ENCODE results near the gene BMAL1.

Gene BMAL1

DNA sequence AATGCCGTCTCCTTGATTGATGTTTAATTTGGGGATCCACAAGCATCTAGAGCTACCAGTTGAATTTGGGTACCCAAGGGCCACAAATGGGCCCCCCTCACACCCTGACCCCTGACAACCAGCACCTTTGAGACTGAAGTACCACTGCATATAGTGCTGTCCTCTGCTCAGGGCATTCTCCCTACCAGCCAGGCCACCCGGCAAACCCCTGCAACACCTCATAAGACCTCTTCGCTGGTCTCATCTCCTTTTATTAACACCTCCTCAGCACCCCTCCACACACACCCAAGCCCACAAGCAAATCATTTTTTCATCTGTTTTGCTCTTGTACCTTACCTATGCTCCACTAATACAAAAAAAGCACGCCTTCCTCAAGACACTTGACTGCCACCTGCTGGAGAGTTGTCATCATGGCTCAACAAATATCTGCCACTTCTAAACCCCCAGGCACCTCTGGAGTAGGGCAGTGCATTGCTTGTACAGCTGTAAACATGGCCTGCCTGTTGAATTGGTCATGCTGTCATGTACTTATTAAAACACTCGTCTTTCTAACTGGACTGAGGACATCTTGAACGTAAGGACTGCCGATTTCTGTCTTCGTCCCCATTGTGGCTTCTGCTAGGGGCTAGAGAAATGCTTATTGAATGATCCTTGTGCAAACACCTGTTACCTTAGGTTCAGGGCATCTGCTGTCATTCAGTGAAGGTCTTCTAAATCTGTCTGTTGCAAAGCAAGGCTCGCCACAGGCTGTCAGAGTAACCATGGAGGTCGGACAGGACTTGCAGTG lies 66.5 kb downstream of the BMAL1 start:
- DNase-seq (ENCODE audit: low read depth), result peak; percentile 70

DNA sequence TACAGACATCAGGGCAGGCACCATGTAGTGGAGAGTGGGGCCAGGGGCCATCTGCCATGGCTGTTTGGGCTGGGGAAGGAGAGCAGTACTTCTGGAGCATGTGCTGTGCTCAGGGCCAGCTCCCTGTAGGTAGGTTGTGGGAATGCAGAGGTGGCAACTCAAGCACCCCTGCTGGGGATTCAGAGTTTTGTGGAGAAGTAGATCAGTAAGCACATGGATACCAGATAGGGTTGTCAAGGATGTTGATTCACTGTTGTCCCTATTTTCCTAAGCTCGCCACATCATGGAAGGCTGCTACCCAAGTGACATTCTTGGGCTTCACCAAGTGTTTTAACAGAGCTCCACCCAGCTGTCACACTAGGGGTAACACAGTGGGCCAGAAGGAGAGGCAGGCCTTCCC lies 67.2 kb downstream of the BMAL1 start:
- no peak for DNase-seq (ENCODE audit: low read depth)

DNA sequence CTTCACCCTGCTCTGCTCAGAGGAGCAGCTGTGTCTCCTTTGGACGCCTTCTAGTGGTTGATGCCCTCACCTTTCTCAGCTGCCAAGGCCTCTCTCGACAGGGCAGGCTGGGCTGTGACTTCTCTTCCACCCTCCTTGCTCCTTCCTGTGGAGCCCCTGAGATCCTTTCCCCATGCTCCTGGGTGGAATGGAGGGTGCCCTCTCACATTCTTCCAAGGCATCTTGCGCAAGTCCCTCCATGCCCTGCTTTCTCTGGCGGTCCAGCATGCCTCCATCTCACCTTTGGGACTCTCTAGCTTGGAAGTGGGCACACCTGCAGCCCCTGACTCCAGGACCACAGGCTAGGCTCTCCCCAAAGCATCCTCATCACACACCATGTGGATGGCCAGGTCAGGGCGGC lies 68.9 kb downstream of the BMAL1 start:
- no peak for DNase-seq (ENCODE audit: low read depth)

DNA sequence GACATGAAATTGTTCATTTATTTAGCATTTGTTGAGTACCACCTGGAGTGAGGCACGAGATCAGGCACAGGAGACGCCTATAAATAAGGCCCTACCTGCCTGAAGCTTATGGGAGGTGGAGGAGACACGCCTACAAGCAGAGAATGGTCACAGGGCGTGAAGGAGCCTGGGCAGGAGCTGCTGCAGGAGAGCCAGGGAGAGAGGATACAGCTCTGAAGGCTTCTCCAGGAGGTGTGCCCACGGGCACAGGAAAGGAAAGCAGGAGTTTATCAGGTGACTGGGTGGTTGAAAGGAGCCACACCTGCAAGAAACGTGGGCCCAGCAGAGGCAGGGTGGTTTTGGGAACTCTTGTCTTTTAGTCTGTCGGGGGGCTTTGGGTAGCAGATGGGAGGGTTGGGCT lies 70.3 kb downstream of the BMAL1 start:
- DNase-seq (ENCODE audit: low read depth), result no peak

DNA sequence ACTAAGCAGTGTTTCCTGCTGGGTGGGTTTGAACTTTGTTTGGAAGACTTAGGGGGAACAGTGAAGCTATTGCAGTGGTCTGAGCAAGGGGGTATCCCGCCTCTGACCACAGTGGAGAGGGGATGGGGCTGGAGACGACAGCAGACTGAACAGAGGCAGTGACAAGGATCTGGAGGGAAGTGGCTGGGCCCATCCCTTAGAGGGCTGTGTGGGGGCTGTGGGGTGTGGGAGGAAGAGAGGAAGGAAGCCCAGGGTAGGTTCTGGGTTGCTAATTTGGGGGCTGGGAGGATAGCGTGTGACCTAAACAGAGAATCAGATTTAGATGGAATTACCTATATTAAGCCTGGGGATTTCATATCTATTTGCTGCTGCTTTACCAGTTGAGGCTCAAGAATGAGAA lies 70.7 kb downstream of the BMAL1 start:
- DNase-seq (ENCODE audit: low read depth), result no peak

DNA sequence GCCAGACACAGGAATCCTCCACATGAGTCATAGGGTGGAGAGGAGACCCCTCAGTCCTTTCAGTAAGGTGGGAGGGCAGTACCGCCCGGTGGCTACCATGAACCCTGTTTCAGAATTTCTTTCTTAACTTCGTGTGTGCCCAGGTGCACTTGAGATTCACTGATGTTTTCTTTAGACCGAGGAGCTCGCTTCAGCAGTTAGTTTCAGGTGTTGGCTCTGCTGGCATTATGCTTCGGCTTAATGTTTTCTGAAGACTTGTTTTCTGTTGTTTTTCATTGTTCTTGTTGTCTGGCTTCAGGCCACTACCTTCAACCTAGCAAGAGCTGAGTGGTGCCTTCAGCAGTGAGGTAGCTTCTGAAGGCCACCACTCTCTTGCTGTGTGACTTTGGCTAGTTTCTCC lies 71.5 kb downstream of the BMAL1 start:
- no peak for DNase-seq (ENCODE audit: low read depth)

DNA sequence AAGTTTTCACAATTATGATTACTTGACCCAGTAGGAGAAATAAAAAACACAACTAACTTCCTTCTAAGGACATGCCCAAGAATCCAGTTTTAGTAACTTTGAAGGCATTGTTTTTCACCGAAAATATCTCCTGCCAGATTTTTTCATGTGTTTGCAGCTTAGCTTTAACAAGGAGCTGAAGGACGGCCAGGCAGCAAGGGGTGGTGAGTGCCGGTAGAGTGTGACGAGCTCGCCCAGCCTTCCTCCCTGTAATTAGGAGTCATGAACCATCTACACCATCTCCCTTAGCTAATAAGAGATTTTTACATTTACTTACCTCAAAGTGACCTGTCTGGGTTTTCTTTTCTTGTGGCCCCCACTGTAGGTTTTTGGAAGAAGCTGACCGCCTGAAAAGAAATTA lies 72.0 kb downstream of the BMAL1 start:
- DNase-seq (ENCODE audit: low read depth), result no peak

DNA sequence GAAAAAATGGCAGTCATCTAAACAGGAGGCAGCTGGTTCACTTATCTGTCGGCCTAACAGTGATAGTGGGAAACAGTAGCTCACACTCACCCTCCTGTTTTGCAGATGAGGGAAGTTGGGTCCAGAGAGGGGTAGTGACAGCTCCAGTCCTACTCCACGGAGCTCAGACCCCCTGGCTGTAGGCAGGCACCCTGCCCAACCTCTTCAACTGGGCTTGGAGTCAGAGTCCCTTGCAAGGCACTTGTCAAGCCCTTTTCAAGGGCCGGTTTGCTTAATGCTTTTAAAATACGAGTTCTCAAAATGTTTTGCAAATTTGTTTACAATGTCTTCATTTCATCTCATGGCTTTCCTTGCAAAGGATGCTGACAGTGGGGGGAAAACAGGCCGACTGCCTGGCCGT lies 75.1 kb downstream of the BMAL1 start:
- no peak for DNase-seq (ENCODE audit: low read depth)

DNA sequence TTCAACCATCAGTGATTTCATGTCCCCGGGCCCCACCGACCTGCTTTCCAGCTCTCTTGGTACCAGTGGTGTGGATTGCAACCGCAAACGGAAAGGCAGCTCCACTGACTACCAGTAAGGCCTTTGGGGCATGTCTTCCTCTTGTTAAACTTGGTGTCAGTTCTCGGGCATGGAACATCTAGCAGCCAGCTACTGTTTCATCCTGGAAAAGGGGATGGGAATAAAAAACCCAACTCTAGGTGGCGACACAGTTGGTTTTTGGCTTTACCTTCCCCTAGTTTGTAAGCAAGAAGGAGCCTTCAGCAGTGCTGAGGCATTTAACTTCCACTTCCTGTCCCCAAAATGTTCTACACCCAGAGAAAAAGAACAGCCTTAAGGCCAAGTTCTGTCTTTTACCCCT lies 76.7 kb downstream of the BMAL1 start:
- DNase-seq (ENCODE audit: low read depth), result no peak

DNA sequence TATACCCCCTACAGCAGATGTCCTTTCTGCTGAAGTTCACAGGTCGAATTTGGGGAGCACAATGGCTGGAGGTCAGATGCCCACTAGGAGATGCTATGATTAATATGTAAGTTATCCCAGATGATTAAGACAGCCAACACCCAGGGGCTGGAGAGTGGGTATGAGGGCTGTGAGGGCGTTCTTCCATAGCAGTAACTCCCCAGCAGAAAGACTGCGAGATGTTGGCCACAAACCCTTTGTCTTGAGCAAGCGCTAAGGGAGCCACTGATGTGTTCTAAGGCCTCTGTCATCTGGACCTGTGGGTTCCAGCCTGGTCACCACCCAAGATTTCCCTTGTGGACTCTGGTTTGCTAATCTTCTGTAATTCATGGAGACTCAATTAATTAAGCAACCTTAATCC lies 77.6 kb downstream of the BMAL1 start:
- no peak for DNase-seq (ENCODE audit: low read depth)

DNA sequence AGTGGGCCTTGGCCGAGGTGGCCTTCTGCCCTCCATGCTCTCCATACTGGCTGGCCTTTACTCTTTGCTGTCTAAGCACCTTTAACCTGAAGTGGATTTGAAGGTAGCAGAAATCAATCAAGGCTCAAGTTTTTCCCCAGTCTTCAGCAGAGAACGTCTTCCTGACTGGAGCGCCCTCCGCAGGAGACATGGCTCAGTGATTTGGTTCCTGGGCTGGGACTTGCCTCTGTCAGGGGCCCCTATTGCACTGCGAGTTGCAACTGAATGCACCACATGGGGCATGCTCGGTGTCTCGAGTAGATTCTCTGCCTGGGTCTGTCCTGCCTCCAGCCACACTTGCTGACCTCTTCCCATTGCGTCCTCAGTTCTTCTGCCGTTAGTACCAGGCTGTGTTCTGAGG lies 79.6 kb downstream of the BMAL1 start:
- DNase-seq (ENCODE audit: low read depth), result no peak

DNA sequence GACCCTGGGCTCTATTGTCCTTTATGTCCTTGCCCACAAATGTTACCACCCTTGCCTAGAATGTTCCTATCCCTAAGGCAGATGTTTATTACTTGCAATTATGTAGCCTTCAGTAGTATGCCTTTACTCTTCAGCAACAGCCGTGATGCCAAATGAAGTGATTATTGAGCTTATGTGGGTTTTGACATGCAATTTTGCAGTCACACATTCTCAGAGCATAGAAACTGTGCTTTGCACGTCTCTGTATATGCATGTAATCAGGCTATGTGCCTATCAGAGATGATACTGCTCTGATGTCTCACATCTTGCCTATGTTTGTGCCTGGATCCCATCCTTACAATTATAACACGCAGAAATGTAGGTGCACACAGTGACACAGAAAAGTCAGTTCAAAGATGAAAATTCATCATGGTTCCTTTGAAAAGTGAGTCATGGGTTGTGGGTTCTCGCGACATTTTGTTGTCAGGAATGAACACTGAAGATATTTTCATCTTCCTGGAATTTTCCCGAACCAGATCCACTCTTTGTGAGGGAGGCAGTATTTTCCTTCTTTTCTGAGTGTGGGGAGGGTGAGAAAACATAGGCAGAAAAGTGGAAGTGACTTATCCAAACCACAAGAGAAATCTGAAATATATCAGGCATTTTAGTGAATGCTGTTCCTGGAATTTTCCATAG lies 81.1 kb downstream of the BMAL1 start:
- no peak for DNase-seq (ENCODE audit: low read depth)

DNA sequence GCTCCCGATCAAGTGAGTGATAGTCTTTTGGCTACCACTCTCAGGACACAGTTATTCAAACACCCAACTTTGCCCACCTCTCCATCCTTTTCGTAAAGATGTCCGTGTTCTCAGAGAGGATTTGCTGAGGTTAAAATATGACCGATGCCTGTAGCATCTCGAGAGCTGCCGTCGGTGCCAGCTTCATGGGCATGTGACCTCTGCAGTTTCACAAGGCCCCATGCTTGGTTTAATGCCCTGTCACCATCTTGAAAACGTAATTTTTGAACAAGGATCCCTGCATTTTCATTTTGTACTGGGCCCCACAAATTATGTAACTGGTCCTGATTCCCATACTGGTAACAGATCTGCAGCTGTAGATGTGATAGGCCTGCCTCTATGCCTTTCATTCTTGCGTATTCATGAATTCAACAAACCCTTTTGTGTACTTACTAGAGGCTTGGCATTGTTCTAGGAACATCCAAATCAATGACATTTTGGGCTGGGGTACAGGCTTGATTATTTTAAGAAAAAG lies 85.1 kb downstream of the BMAL1 start:
- no peak for DNase-seq (ENCODE audit: low read depth)

DNA sequence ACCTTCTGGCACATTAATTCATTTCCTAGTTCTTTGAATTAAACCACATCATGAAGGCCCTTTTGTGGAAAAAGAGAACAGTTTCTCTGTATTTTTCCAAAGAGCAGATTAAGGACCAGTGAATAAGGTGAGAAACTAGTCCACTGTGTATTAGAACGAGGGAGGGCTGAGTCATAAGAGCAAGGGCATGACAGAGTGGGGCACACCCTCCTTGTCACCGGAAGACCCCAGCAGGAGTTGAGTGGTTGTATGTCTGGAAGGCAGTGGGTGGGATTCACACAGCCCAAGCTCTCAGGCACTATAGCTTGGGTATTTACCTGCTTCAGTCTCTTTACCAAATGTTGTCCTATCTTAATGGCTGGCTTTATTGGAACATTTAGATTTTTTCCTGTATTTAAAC lies 86.8 kb downstream of the BMAL1 start:
- DNase-seq (ENCODE audit: low read depth), result no peak

DNA sequence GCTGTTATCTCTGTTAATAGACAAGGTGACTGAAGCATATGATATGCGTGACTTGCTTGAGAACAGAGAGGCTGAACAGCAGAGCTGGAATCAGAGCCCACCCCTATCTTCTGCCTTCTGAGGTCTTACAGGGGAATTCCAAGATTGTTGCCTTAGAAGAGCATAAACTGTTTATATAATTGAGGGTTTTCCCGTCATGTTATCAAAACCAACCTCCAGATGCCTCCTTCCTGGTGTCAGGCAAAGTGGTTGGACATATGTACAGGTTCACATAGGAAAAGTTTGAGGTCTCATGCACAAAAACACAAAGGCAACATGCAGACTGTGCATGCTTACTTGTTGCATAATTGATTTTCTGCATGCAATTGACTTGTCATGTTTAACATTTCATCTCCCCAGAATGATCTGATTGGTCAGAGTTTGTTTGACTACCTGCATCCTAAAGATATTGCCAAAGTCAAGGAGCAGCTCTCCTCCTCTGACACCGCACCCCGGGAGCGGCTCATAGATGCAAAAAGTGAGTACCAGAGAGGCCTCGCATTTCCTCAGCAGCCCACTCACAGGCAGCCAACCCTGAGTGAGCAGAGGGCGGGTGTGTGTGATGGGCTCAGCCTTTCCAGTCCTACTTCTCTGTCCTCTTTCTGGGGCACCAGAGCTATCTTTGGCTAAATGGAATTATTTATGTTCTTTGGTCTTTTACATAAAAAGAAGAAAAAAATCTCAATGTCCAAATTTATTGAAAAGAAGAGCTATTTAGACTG lies 88.9 kb downstream of the BMAL1 start:
- no peak for DNase-seq (ENCODE audit: low read depth)

DNA sequence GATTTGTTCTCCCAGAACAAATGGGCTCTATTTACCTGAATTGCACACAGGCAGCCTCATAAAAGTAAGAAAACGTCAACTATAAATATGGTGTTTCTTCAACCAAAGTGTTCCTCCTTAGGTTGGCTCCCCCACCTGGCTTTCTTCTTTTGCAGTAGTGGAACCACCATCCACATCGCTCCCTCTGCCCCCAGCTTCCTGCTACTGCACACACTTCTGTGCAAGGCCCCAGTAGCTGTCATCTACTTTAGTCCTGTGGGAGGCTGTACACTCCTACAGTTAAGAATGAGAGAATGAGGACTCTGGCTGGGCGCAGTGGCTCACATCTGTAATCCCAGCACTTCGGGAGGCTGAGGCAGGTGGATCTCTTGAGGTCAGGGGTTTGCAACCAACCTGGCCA lies 89.5 kb downstream of the BMAL1 start:
- no peak for DNase-seq (ENCODE audit: low read depth)

DNA sequence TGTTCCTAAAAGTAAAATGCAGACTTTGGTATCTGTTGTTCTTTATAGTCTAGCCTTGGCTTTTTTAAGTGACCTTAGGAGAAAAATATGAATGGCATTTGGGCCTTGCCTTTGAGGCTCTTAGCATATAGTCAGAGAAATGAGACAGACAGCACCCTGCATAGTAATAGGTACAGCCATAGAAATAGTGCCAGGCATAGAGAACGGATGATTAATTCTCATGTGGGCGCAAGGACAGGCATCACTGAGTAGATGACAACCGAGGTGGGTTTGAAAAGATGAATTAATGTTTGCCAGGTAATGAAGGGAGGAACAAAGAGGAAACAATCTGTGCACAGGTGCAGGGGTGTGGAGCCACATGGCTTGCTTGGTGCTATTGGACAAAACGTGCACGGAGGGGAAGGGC lies 90.5 kb downstream of the BMAL1 start:
- DNase-seq (ENCODE audit: low read depth), result no peak

DNA sequence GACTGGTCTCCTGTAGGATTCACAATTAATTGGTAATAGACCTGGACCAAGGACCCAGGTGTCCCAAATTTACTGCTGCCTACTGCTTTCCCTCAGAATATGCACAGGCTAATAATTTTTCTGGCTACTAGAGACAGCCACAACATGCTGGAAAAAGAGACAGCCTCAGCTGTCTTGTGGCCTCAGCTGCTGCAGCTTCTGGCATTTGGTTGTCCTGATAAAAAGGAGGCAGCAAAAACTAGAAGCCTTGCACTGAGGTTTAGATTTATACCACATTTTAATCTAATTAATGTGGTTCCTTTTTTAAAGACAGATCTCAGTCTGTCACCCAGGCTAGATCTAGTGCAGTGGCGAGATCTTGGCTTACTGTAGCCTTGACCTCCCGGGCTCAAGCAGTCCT lies 95.6 kb downstream of the BMAL1 start:
- DNase-seq (ENCODE audit: low read depth), result no peak

DNA sequence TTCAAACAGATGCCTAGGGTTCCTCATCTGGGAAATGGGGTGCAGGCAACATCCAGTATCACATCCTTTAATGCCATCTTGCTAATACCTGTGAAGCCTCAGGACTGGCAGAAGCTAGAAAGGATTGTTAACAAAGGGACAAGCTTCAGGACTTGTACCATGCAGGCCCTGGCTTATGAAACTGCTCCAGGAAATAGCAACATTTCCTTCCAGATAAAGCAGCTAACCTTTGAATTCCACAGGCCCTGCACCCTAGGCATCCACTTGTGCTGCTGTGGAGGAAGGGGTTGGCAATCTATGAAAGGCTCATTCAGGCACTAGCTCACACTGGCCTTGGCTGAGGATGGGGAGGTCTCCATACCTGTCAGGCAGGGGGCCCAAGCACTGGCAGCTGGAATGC lies 98.2 kb downstream of the BMAL1 start:
- no peak for DNase-seq (ENCODE audit: low read depth)

DNA sequence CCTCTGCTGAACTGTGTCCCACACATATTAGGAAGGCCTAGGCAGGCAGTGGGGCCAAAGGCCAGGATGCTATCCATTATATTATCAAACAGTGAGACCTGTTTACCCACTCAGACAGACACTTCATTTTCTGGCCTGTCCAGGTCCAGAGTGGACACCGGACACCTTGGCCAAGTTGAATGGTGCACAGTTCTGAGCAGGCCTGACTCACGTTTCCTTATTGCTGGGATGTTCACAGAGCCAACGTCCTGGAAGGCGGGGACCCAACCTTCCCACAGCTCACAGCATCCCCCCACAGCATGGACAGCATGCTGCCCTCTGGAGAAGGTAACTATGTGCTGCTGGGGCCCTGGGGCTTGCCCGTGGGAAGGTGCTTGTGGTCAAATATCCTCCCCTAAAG lies 98.8 kb downstream of the BMAL1 start:
- DNase-seq (ENCODE audit: low read depth), result no peak

DNA sequence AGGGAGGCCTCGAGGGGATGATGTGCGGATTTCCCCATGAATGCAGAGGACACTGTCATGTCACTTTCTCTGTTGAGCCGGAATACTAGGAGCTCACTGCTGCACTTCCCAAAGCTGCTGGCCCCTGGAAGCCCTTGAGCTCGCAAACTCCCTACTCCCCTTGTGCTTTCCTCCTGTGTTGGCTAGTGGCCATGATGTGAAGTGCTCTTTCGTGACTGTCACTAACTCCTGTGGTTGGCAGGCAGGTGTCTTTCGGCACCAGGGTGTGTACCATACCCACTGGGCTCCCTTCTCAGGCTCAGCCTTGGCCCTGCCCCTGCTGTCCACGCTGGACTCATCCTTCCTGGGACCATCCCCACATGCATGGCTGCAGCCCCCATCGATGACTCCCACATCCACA lies 99.2 kb downstream of the BMAL1 start:
- no peak for DNase-seq (ENCODE audit: low read depth)

DNA sequence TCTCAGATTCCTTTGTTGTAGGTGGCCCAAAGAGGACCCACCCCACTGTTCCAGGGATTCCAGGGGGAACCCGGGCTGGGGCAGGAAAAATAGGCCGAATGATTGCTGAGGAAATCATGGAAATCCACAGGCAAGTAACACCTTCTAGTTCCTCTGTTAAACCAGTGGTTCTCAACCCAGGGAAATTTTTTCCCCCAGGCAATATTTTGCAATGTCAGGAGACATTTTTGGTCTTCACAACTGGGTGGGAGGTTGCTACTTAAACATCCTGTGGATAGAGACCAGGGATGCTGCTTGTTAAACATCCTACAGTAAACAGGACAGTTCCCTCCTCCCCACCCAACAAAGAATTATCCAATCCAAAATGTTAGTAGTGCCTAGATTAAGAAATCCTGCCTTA lies 100.7 kb downstream of the BMAL1 start:
- no peak for DNase-seq (ENCODE audit: low read depth)

DNA sequence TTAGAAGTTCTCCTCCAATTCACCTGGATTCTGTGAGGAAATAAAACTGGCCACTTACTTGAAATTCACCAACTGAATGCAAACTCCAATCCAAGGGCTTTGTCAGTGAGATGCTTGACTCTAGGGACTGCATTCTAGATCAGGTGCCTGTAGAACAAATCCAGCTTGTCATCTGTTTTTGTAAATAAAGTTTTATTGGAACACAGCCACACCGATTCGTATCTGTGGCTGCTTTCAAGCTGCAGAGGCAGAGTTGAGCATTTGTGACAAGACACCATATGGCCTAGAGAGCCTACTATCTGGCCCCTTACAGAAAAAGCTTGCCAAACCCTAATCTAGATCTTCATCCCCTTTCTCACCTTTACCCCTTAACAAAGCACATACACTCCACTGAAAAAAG lies 103.1 kb downstream of the BMAL1 start:
- DNase-seq (ENCODE audit: low read depth), result no peak
